ENCODE data around the gene ASNSD1.
"Not testable (repeated sequence)": the region's sequence is repeated elsewhere in the genome, so short reads cannot be mapped to it uniquely, and the experiment has no call there.

Gene ASNSD1

GRCh38 chr2:189696223-189696622 is 35.0 kb downstream of the ASNSD1 start:
- no peak for DNase-seq

GRCh38 chr2:189698020-189698887 is 37.0 kb downstream of the ASNSD1 start:
- peak; percentile 5 for DNase-seq

DNA sequence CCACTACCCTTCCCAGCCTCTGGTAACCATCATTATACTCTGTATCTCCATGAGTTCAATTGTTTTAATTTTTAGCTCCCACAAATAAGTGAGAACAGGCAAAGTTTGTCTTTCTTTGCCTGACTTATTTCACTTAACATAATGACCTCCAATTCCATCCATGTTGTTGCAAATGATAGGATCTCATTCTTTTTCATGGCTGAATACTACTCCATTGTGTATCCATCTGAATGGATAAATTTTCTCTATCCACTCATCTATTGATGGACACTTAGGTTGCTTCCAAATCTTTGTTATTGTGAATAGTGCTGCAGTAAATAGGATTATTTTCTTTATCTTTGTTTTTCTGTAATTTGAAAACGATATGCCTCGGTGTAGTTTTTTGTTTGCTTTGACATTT is 39.4 kb downstream of the ASNSD1 start:
- no peak for DNase-seq

DNA sequence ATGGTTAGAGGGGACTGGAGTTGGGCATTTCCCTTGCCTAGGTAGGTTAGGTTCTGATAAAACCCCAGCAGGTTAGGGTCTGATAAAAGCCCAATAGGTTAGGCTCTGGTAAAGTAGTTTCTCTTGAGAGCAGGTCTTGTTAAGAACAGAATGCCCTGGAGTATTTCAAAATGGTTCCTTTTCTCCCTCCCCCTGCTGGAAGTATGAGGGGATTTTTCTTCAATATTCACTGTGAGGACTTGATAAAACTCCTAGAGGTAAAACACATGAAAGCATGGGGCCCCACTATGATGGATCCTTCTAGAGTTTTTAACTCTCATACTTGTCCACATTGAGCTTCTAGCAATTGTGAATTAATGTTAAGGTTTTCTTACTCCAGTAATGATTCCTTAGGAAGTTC is 40.8 kb downstream of the ASNSD1 start:
- DNase-seq, result no peak

DNA sequence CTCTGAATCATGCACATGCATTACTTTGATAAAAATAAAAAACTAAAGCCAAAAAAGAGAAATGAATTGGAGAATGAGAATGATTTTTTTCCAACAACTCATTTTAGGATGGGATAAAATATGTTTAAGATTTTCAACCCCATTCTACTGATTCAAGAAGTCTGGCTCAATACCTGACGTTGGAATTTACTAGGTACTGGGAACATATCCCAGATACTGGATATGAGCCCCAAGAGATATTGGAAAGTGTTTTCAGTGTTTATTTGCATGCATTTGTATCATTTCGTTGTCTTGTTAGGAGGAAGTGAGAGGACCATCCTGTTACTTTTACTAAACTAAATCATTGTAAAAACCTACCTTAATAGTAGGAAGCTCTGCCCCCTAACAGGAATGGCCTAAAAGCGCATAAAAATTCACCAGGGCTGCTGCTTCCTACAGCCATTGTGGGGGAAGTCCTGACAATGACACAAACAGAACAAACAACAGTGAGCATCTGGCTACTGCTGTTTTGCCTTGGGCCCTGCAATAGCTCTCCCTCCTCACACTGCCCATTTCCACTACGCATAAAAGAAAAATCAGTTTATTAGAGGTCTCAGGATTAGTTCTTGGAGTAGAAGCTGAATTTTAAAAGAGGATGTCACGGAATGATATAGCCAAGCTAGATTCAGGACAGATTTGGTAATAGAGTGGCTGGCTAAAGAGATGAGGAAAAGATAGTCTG is 48.4 kb downstream of the ASNSD1 start:
- DNase-seq, result no peak

DNA sequence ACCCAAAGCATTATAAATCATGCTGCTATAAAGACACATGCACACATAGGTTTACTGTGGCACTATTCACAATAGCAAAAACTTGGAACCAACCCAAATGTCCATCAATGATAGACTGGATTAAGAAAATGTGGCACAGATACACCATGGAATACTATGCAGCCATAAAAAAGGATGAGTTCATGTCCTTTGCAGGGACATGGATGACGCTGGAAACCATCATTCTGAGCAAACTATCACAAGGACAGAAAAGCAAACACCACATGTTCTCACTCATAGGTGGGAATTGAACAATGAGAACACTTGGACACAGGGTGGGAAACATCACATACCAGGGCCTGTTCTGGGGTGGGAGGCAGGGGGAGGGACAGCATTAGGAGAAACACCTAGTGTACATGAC is 56.3 kb downstream of the ASNSD1 start:
- DNase-seq, result not testable (repeated sequence)

- no peak for DNase-seq
Observed at GRCh38 chr2:189719571-189719970, 58.3 kb downstream of the ASNSD1 start.

Measured in NCI-H2171 (cell line).